Upper lobe of left lung (tissue), 6 donors: ENCODE data around the gene LYPLA2. TPM values are rescaled to one million over a fixed set of nuclear protein-coding genes. Genes with fewer than 3 reads are reported as not detected.

Experiments used
- ATAC-seq, 2 donors: fragments of 200-7000 bp; cut with Tn5 transposase; one replicate each; pipeline ENCODE4 v1.9.1; 2022; ENCODE audit warnings: mild to moderate bottlenecking in 2 of 2, moderate library complexity in 2 of 2; ENCODE audit not compliant: low FRiP score in 2 of 2
- DNase-seq, 2 donors: peaks; one replicate each; pipeline ENCODE4 v3.0.0-alpha.2; 2019 to 2020
- H3K27ac ChIP-seq, 4 donors: fragments of 200-600 bp; sonication (generic); one replicate each; pipeline ENCODE4 v1.5.1; 2016 to 2019
- H3K27me3 ChIP-seq, 4 donors: fragments of 200-600 bp; sonication (generic); one replicate each; pipeline ENCODE4 v1.5.1; 2017 to 2019
- H3K36me3 ChIP-seq, 4 donors: fragments of 200-600 bp; sonication (generic); one replicate each; pipeline ENCODE4 v1.5.1; 2016 to 2019
- H3K4me1 ChIP-seq, 4 donors: fragments of 200-600 bp; sonication (generic); one replicate each; pipeline ENCODE4 v1.5.1; 2018 to 2019
- H3K4me3 ChIP-seq, 4 donors: fragments of 200-600 bp; sonication (generic); one replicate each; pipeline ENCODE4 v1.5.1; 2017 to 2019; ENCODE audit warnings: mild to moderate bottlenecking in 2 of 4, moderate library complexity in 1 of 4
- H3K9me3 ChIP-seq, 4 donors: fragments of 200-600 bp; sonication (generic); one replicate each; pipeline ENCODE4 v1.5.1; 2018 to 2019
- CTCF ChIP-seq, 6 experiments: fragments of 450-650 bp in 4 of 6; fragments of 200-600 bp in 2 of 6; sonication (generic) in 2 of 6; IDR thresholded peaks; one replicate each; pipeline ENCODE4 v1.5.1; 2016 to 2019; ENCODE audit warnings: antibody characterized with exemption in 6 of 6
- EP300 ChIP-seq, 4 donors: sonication (generic); formaldehyde crosslinking; IDR thresholded peaks; one replicate each; pipeline ENCODE4 v1.5.1; 2017; ENCODE audit warnings: antibody characterized with exemption in 4 of 4, control low read depth in 2 of 4
- POLR2A ChIP-seq, 4 donors: fragments of 450-650 bp; IDR thresholded peaks; one replicate each; pipeline ENCODE4 v1.5.1; 2016 to 2017; ENCODE audit warnings: antibody characterized with exemption in 4 of 4, mild to moderate bottlenecking in 2 of 4
- POLR2AphosphoS5 ChIP-seq, 2 donors: sonication (generic); formaldehyde crosslinking; IDR thresholded peaks; one replicate each; pipeline ENCODE4 v1.5.1; 2017; ENCODE audit warnings: antibody characterized with exemption in 2 of 2
- WGBS, 2 donors: methylation state at CpG; one replicate each; pipeline ENCODE4 v1.1.5; 2017 to 2018; 5-methylcytosine and 5-hydroxymethylcytosine counted together
- total RNA-seq, 6 donors: library from RNA; depleted of rRNA in 4 of 6; stranded (reverse); fragments of >200 nt in 4 of 6; gene quantifications; one replicate each; pipeline versions ENCODE4 v1.1.0 to v1.2.1, GENCODE V29; 2016 to 2021
- donor health status: DM: no; HTN: no; CAD: no; lungs with moderate emphysema.
- donor health status: DM: no; HTN: yes; CAD: no; lungs with severe emphysema.

Gene LYPLA2
- total RNA-seq, 6 donors from 2014 or later: 38.5 to 84.1 (median 59.9) TPM

- no peak overlapping the region for H3K4me3 ChIP-seq
- ATAC-seq (no peak), DNase-seq (peak in 1 of 2 donors; percentile 50)
- peaks cover 9 to 23% (median 16%) of the 10 kb centered on the region in 4 donors for H3K4me1 ChIP-seq
- H3K27ac ChIP-seq: no peak overlapping the region
- no peak for TF ChIP-seq EP300 (IDR thresholded peaks at IDR 0.05)
- TF ChIP-seq POLR2A (IDR thresholded peaks at IDR 0.05): no peak
- TF ChIP-seq POLR2AphosphoS5 (IDR thresholded peaks at IDR 0.05): no peak
- no peak for TF ChIP-seq CTCF (IDR thresholded peaks at IDR 0.05)
- H3K36me3 ChIP-seq: peaks cover 0 to 31% (median 9%) of the 10 kb centered on the region in 4 donors
- no peaks in the 10 kb centered on the region for H3K27me3 ChIP-seq
- 74 to 79% methylated on average over 7 of the region's 7 CpGs for WGBS, 2 donors
- no peaks in the 10 kb centered on the region for H3K9me3 ChIP-seq
These were observed 13.4 kb downstream of the LYPLA2 start for GRCh38 chr1:23804183-23804835.

GRCh38 chr1:23805025-23805424 is 14.1 kb downstream of the LYPLA2 start:
- no peak overlapping the region for H3K4me3 ChIP-seq
- ATAC-seq (no peak), DNase-seq (no peak)
- H3K9me3 ChIP-seq: no peaks in the 10 kb centered on the region
- H3K36me3 ChIP-seq: peaks cover 0 to 31% (median 9%) of the 10 kb centered on the region in 4 donors
- H3K27ac ChIP-seq: no peak overlapping the region
- peaks cover 9 to 23% (median 10%) of the 10 kb centered on the region in 4 donors for H3K4me1 ChIP-seq
- TF ChIP-seq EP300 (IDR thresholded peaks at IDR 0.05) (no peak), POLR2A (IDR thresholded peaks at IDR 0.05) (no peak), CTCF (IDR thresholded peaks at IDR 0.05) (no peak), POLR2AphosphoS5 (IDR thresholded peaks at IDR 0.05) (no peak)
- 94 to 96% methylated on average over 2 of the region's 2 CpGs for WGBS, 2 donors
- no peaks in the 10 kb centered on the region for H3K27me3 ChIP-seq

- H3K4me3 ChIP-seq: no peak overlapping the region
- H3K9me3 ChIP-seq: no peaks in the 10 kb centered on the region
- no peaks in the 10 kb centered on the region for H3K27me3 ChIP-seq
- no peak overlapping the region for H3K27ac ChIP-seq
- DNase-seq (no peak), ATAC-seq (no peak)
- WGBS, 2 donors: 78 to 91% methylated on average over 6 of the region's 6 CpGs
- TF ChIP-seq EP300 (IDR thresholded peaks at IDR 0.05) (no peak), POLR2AphosphoS5 (IDR thresholded peaks at IDR 0.05) (no peak), POLR2A (IDR thresholded peaks at IDR 0.05) (no peak), CTCF (IDR thresholded peaks at IDR 0.05) (no peak)
- H3K4me1 ChIP-seq: peaks cover 6 to 21% (median 11%) of the 10 kb centered on the region in 4 donors
- peaks cover 0 to 33% (median 9%) of the 10 kb centered on the region in 4 donors for H3K36me3 ChIP-seq
These were observed 15.3 kb downstream of the LYPLA2 start for GRCh38 chr1:23806280-23806679.

GRCh38 chr1:23807453-23807852 is 16.5 kb downstream of the LYPLA2 start:
- no peak overlapping the region for H3K27ac ChIP-seq
- no peak for TF ChIP-seq EP300 (IDR thresholded peaks at IDR 0.05)
- no peak for TF ChIP-seq CTCF (IDR thresholded peaks at IDR 0.05)
- TF ChIP-seq POLR2AphosphoS5 (IDR thresholded peaks at IDR 0.05): no peak
- no peak for TF ChIP-seq POLR2A (IDR thresholded peaks at IDR 0.05)
- no peaks in the 10 kb centered on the region for H3K9me3 ChIP-seq
- no peak overlapping the region for H3K4me3 ChIP-seq
- H3K27me3 ChIP-seq: no peaks in the 10 kb centered on the region
- H3K4me1 ChIP-seq: peaks cover 0 to 13% (median 5%) of the 10 kb centered on the region in 4 donors
- WGBS, 2 donors: 57 to 59% methylated on average over 3 of the region's 3 CpGs
- ATAC-seq (no peak), DNase-seq (no peak)
- H3K36me3 ChIP-seq: peaks cover 0 to 45% (median 13%) of the 10 kb centered on the region in 4 donors

GRCh38 chr1:23809751-23810171 is 18.8 kb downstream of the LYPLA2 start:
- ATAC-seq: peak; percentile 85 to 93
- peak; percentile 83 to 87 for DNase-seq
- 10 to 34% methylated on average over 5 to 6 of the region's 6 CpGs for WGBS, 2 donors
- H3K4me1 ChIP-seq: peaks cover 0 to 13% (median 5%) of the 10 kb centered on the region in 4 donors
- no peak overlapping the region for H3K4me3 ChIP-seq
- peaks cover 0 to 51% (median 24%) of the 10 kb centered on the region in 4 donors for H3K36me3 ChIP-seq
- peak overlapping the region in 2 of 4 donors; percentile 54 to 57 for H3K27ac ChIP-seq
- no peaks in the 10 kb centered on the region for H3K27me3 ChIP-seq
- peak; percentile 62 to 88 (median 72) for TF ChIP-seq CTCF (IDR thresholded peaks at IDR 0.05)
- no peak for TF ChIP-seq POLR2A (IDR thresholded peaks at IDR 0.05)
- no peaks in the 10 kb centered on the region for H3K9me3 ChIP-seq
